BE2C (cell line): ENCODE data around the gene DUSP10.
A peak's percentile ranks its signal among the peaks of the same experiment; 100 is the strongest.

Source experiments
- DNase-seq: peaks from one replicate; pipeline ENCODE4 v3.0.0-alpha.2; 2020
- H3K27me3 ChIP-seq: fragments of 250-450 bp; sonication (Bioruptor Pico); 2 replicates; pipeline ENCODE4 v1.5.1; 2020; ENCODE audit warnings: mild to moderate bottlenecking
- H3K36me3 ChIP-seq: fragments of 250-450 bp; sonication (Bioruptor Pico); 2 replicates; pipeline ENCODE4 v1.5.1; 2020; ENCODE audit warnings: mild to moderate bottlenecking
- H3K4me1 ChIP-seq: fragments of 250-450 bp; sonication (Bioruptor Pico); 2 replicates; pipeline ENCODE4 v1.5.1; 2020
- H3K4me3 ChIP-seq: 2 replicates; pipeline ENCODE4 v1.5.1; 2011; ENCODE audit warnings: low read depth, low read length
- H3K9me3 ChIP-seq: fragments of 250-450 bp; sonication (Bioruptor Pico); 2 replicates; pipeline ENCODE4 v1.5.1; 2020
- CTCF ChIP-seq: IDR thresholded peaks from 2 replicates; pipeline ENCODE4 v1.5.1; 2012; ENCODE audit warnings: mild to moderate bottlenecking, low read depth, low read length

The DUSP10 gene

GRCh38 chr1:221694109-221694508 is 47.8 kb downstream of the DUSP10 start:
- H3K4me1 ChIP-seq, result no peaks in the 10 kb centered on the region

GRCh38 chr1:221693087-221693486 is 48.8 kb downstream of the DUSP10 start:
- peaks cover 4% of the 10 kb centered on the region; the same call in 1 of the 2 replicates for H3K36me3 ChIP-seq
- DNase-seq, result no peak
- TF ChIP-seq CTCF, result peak; percentile 34; the same call in 1 of the 2 replicates
- no peaks in the 10 kb centered on the region for H3K9me3 ChIP-seq
- H3K4me1 ChIP-seq, result no peaks in the 10 kb centered on the region
- no peaks in the 10 kb centered on the region for H3K27me3 ChIP-seq
- no peak overlapping the region for H3K4me3 ChIP-seq

More at GRCh38 chr1:221694109-221694508, 47.8 kb downstream of the DUSP10 start:
- Histone ChIP-seq H3K36me3 (peaks cover 6% of the 10 kb centered on the region; the same call in 1 of the 2 replicates), H3K9me3 (no peaks in the 10 kb centered on the region), H3K4me3 (no peak overlapping the region), H3K27me3 (no peaks in the 10 kb centered on the region)
- TF ChIP-seq CTCF, result no peak
- DNase-seq, result no peak

- Histone ChIP-seq H3K36me3 (0 out of 2 replicates have a peak, but pooled peaks cover under 1% of the 10 kb centered on the region), H3K9me3 (no peaks in the 10 kb centered on the region), H3K4me1 (no peaks in the 10 kb centered on the region), H3K4me3 (no peak overlapping the region), H3K27me3 (no peaks in the 10 kb centered on the region)
- no peak for TF ChIP-seq CTCF
- DNase-seq, result no peak
These were observed 49.2 kb downstream of the DUSP10 start for GRCh38 chr1:221692643-221693042.

GRCh38 chr1:221691261-221691660 is 50.6 kb downstream of the DUSP10 start:
- H3K4me1 ChIP-seq, result no peaks in the 10 kb centered on the region
- H3K4me3 ChIP-seq, result no peak overlapping the region
- DNase-seq, result no peak
- TF ChIP-seq CTCF, result no peak
- no peaks in the 10 kb centered on the region for H3K27me3 ChIP-seq
- H3K9me3 ChIP-seq, result no peaks in the 10 kb centered on the region
- H3K36me3 ChIP-seq, result no peaks in the 10 kb centered on the region

GRCh38 chr1:221690858-221691257 is 51.0 kb downstream of the DUSP10 start:
- Histone ChIP-seq H3K9me3 (no peaks in the 10 kb centered on the region), H3K27me3 (no peaks in the 10 kb centered on the region), H3K36me3 (no peaks in the 10 kb centered on the region), H3K4me1 (no peaks in the 10 kb centered on the region), H3K4me3 (no peak overlapping the region)
- no peak for TF ChIP-seq CTCF
- no peak for DNase-seq

- no peak for TF ChIP-seq CTCF
- Histone ChIP-seq H3K27me3 (no peaks in the 10 kb centered on the region), H3K36me3 (no peaks in the 10 kb centered on the region), H3K9me3 (no peaks in the 10 kb centered on the region), H3K4me3 (no peak overlapping the region), H3K4me1 (no peaks in the 10 kb centered on the region)
- DNase-seq, result no peak
These were observed 52.8 kb downstream of the DUSP10 start for GRCh38 chr1:221689138-221689537.
